ENCODE data around the gene NISCH. TPM values are rescaled to one million over a fixed set of nuclear protein-coding genes. Genes with fewer than 3 reads are reported as not detected.

NISCH gene
- 45.7 and 48.7 TPM in 2 replicates for total RNA-seq (2014; rRNA removed)
- 36.3 TPM for polyA plus RNA-seq (2012)

- DNase-seq (ENCODE audit: low read depth), result peak; percentile 72
Measured at GRCh38 chr3:52455283-52456168, at the start of gene NISCH. Gene NISCH (plus strand): TSS chr3:52455604. CDS start chr3:52455642, 38 bp downstream.

GRCh38 chr3:52406231-52406661, 49.2 kb upstream of the NISCH start:
- DNase-seq (ENCODE audit: low read depth), result no peak

- no peak for DNase-seq (ENCODE audit: low read depth)
Measured at GRCh38 chr3:52406791-52407510, 48.5 kb upstream of the NISCH start.

- DNase-seq (ENCODE audit: low read depth), result no peak
Measured at GRCh38 chr3:52407779-52408178, 47.6 kb upstream of the NISCH start.

GRCh38 chr3:52408466-52408865, 46.9 kb upstream of the NISCH start:
- no peak for DNase-seq (ENCODE audit: low read depth)

- DNase-seq (ENCODE audit: low read depth), result no peak
Measured at GRCh38 chr3:52415800-52416199, 39.6 kb upstream of the NISCH start.

GRCh38 chr3:52420388-52420787, 35.0 kb upstream of the NISCH start:
- no peak for DNase-seq (ENCODE audit: low read depth)

GRCh38 chr3:52422669-52423068, 32.7 kb upstream of the NISCH start:
- no peak for DNase-seq (ENCODE audit: low read depth)

- DNase-seq (ENCODE audit: low read depth), result no peak
Measured at GRCh38 chr3:52423173-52423572, 32.2 kb upstream of the NISCH start.

- DNase-seq (ENCODE audit: low read depth), result peak; percentile 72
Measured at GRCh38 chr3:52428151-52429005, 27.0 kb upstream of the NISCH start.

- DNase-seq (ENCODE audit: low read depth), result no peak
Measured at GRCh38 chr3:52429031-52429430, 26.4 kb upstream of the NISCH start.

- DNase-seq (ENCODE audit: low read depth), result no peak
Measured at GRCh38 chr3:52429779-52430415, 25.5 kb upstream of the NISCH start.

GRCh38 chr3:52430416-52430810, 25.0 kb upstream of the NISCH start:
- no peak for DNase-seq (ENCODE audit: low read depth)

GRCh38 chr3:52431459-52432223, 23.8 kb upstream of the NISCH start:
- no peak for DNase-seq (ENCODE audit: low read depth)

GRCh38 chr3:52432225-52432624, 23.2 kb upstream of the NISCH start:
- no peak for DNase-seq (ENCODE audit: low read depth)

- no peak for DNase-seq (ENCODE audit: low read depth)
Measured at GRCh38 chr3:52432691-52433141, 22.7 kb upstream of the NISCH start.

GRCh38 chr3:52433328-52433995, 21.9 kb upstream of the NISCH start:
- no peak for DNase-seq (ENCODE audit: low read depth)

- DNase-seq (ENCODE audit: low read depth), result no peak
Measured at GRCh38 chr3:52433996-52434479, 21.4 kb upstream of the NISCH start.

GRCh38 chr3:52434491-52435115, 20.8 kb upstream of the NISCH start:
- no peak for DNase-seq (ENCODE audit: low read depth)

Measured in LHCN-M2 (cell line).